GM12878 (cell line): ENCODE data around the gene CDSN. TPM values are rescaled to one million over a fixed set of nuclear protein-coding genes. Genes with fewer than 3 reads are reported as not detected.

ENCODE experiments used
- ATAC-seq: fragments of 200-7000 bp; cut with Tn5 transposase; 3 replicates; pipeline ENCODE4 v1.9.1; 2020; ENCODE audit warnings: mild to moderate bottlenecking, moderate library complexity
- BruUV-seq: library from RNA; stranded (reverse); fragments of 400-500 nt; replicated peaks from 2 replicates; lab custom pipeline; 2021; lab: Mats Ljungman, UMichigan
- CTCF ChIA-PET: fragments of 300-600 bp; sonication (Branson Sonifier 250); formaldehyde crosslinking; extraction: SDS; loops from one replicate; lab custom pipeline; 2021; ENCODE audit warnings: inconsistent platforms; lab: Yijun Ruan, JAX
- POLR2A ChIA-PET: fragments of 350-600 bp; formaldehyde crosslinking; extraction: SDS; loops from one replicate; lab custom pipeline; 2021; ENCODE audit warnings: inconsistent platforms; lab: Charles Lee
- RAD21 ChIA-PET: fragments of 300-600 bp; sonication (Branson Sonifier 250); formaldehyde crosslinking; loops from one replicate; lab custom pipeline; 2023; ENCODE audit warnings: antibody characterized with exemption; ENCODE audit not compliant: unreplicated experiment; lab: Charles Lee
- SMC1A ChIA-PET: fragments of 300-600 bp; sonication (Branson Sonifier 250); formaldehyde crosslinking; loops from one replicate; lab custom pipeline; 2023; ENCODE audit not compliant: unreplicated experiment, uncharacterized antibody; lab: Charles Lee
- DNase-seq: peaks from one replicate; pipeline ENCODE4 v3.0.0-alpha.2; 2011; ENCODE audit warnings: low read depth, low spot score
- FAIRE-seq: peaks from 3 replicates; lab custom pipeline; 2011; peaks lifted over from hg19 to GRCh38; lab: Jason Lieb, UNC
- H2AFZ ChIP-seq: 2 replicates; pipeline ENCODE4 v1.6.0; 2011; ENCODE audit warnings: low read depth, low read length, control low read depth; ENCODE audit not compliant: control insufficient read depth
- H3K27ac ChIP-seq: 2 replicates; pipeline ENCODE4 v1.5.1; 2011; ENCODE audit warnings: control low read depth; ENCODE audit not compliant: control insufficient read depth, insufficient read depth
- H3K27me3 ChIP-seq, 2 experiments: replicated peaks in 1 of 2; 2 replicates each; pipeline versions ENCODE4 v1.6.0 to v1.6.1; 2011; ENCODE audit warnings: low read length in 1 of 2; ENCODE audit not compliant: control insufficient read depth in 2 of 2, insufficient read depth in 2 of 2
- H3K36me3 ChIP-seq, 2 experiments: 2 replicates each; pipeline ENCODE4 v1.5.1; 2011; ENCODE audit warnings: low read length in 1 of 2; ENCODE audit not compliant: control insufficient read depth in 2 of 2, insufficient read depth in 2 of 2
- H3K4me1 ChIP-seq: 2 replicates; pipeline ENCODE4 v1.6.1; 2011; ENCODE audit warnings: mild to moderate bottlenecking, low read length, moderate library complexity, mixed read lengths; ENCODE audit not compliant: control insufficient read depth, insufficient read depth
- H3K4me2 ChIP-seq: 2 replicates; pipeline ENCODE4 v1.6.0; 2011; ENCODE audit warnings: control low read depth; ENCODE audit not compliant: control insufficient read depth, insufficient read depth
- H3K4me3 ChIP-seq: fragments of 200-600 bp; sonication (generic); 2 replicates; pipeline ENCODE4 v1.5.1; 2016
- H3K79me2 ChIP-seq: 2 replicates; pipeline ENCODE4 v1.6.0; 2011; ENCODE audit warnings: low read length; ENCODE audit not compliant: control insufficient read depth, insufficient read depth
- H3K9ac ChIP-seq: 2 replicates; pipeline ENCODE4 v1.8.0; 2011; ENCODE audit warnings: low read length, control low read depth, mixed read lengths; ENCODE audit not compliant: control insufficient read depth, insufficient read depth
- H3K9me3 ChIP-seq: replicated peaks from 3 replicates; pipeline ENCODE4 v1.5.1; 2011; ENCODE audit warnings: mild to moderate bottlenecking, low read length; ENCODE audit not compliant: control insufficient read depth, insufficient read depth
- H4K20me1 ChIP-seq: 2 replicates; pipeline ENCODE4 v1.6.0; 2011; ENCODE audit not compliant: control insufficient read depth, insufficient read depth
- GATAD2B ChIP-seq: fragments of 450-650 bp; conservative IDR thresholded peaks from 2 replicates; pipeline ENCODE4 v1.6.1; 2017; ENCODE audit warnings: low read depth, mild to moderate bottlenecking, moderate library complexity
- RAD21 ChIP-seq: IDR thresholded peaks from 2 replicates; pipeline ENCODE4 v1.6.1; 2011; ENCODE audit warnings: mild to moderate bottlenecking, low read depth, low read length, moderate library complexity; ENCODE audit not compliant: insufficient read depth
- SMC3 ChIP-seq: IDR thresholded peaks from 2 replicates; pipeline ENCODE4 v1.6.1; 2011; ENCODE audit warnings: low read length, improper control_type of control experiment, borderline replicate concordance
- SRF ChIP-seq, 2 experiments: IDR thresholded peaks; 2 replicates each; pipeline ENCODE4 v1.6.1; 2011; ENCODE audit warnings: low read depth in 2 of 2, low read length in 2 of 2, mild to moderate bottlenecking in 1 of 2, moderate library complexity in 1 of 2
- WGBS: methylation state at CpG from one replicate; pipeline ENCODE4 v1.1.6; 2016; ENCODE audit warnings: low lambda C conversion rate; ENCODE audit not compliant: insufficient replicate concordance, insufficient coverage; ENCODE audit errors: missing lambda C conversion rate; 5-methylcytosine and 5-hydroxymethylcytosine counted together
- in situ Hi-C: fragments of 300-500 bp; cut with MboI; formaldehyde crosslinking; loops from 9 replicates; pipeline ENCODE4 v1.14.3; 2018; ENCODE audit warnings: mixed read lengths
- intact Hi-C: fragments of 100-400 bp; cut with micrococcal nuclease; formaldehyde crosslinking; loops from one replicate; pipeline ENCODE4 v1.14.2; 2022; ENCODE audit not compliant: unreplicated experiment
- polyA plus RNA-seq, 11 experiments: library from polyadenylated mRNA; depleted of rRNA in 4 of 11; unstranded in 6 of 11; stranded (reverse) in 5 of 11; fragments of >200 nt; fragmentation: Nextera tagmentation in 4 of 11; fragmentation: Illumina TruSeq in 1 of 11; extraction: Ambion mirVana in 4 of 11; extraction: Trizol in 1 of 11; gene quantifications; 1 replicate in 1 of 11; 2 replicates in 10 of 11; pipeline versions ENCODE4 v1.2.1 to v1.2.3, GENCODE V29; 2011 to 2016; ENCODE audit warnings: inconsistent platforms in 2 of 11, missing spikeins in 2 of 11, low read depth in 1 of 11
- total RNA-seq, 4 experiments: library from RNA; depleted of rRNA in 3 of 4; stranded (reverse); fragments of >200 nt in 3 of 4; fragmentation: Illumina TruSeq in 1 of 4; extraction: Trizol in 1 of 4; gene quantifications; 2 replicates each; pipeline versions ENCODE4 v1.2.1 to v1.2.3, GENCODE V29; 2013 to 2021
- TF ChIP-seq, protein P1 (sequence below), 3 experiments: IDR thresholded peaks in 2 of 3; conservative IDR thresholded peaks in 1 of 3; 2 replicates each; pipeline ENCODE4 v1.5.1; 2011; ENCODE audit warnings: low read depth in 3 of 3, low read length in 3 of 3, mild to moderate bottlenecking in 3 of 3, control low read depth in 2 of 3, moderate library complexity in 2 of 3, inconsistent platforms in 1 of 3, mixed read lengths in 1 of 3; ENCODE audit not compliant: control insufficient read depth in 2 of 3, insufficient read depth in 1 of 3; ENCODE audit errors: extremely low read depth in 1 of 3
- TF ChIP-seq, protein P2 (sequence below): fragments of 450-650 bp; IDR thresholded peaks from 2 replicates; pipeline ENCODE4 v1.6.1; 2014; ENCODE audit warnings: mild to moderate bottlenecking

The CDSN gene
- total and polyA plus RNA-seq, 10 of the 15 experiments (the other 5 are each of a cell fraction or from before 2014, with no cell fraction given) = 0.01 TPM; not detected in 9

DNA sequence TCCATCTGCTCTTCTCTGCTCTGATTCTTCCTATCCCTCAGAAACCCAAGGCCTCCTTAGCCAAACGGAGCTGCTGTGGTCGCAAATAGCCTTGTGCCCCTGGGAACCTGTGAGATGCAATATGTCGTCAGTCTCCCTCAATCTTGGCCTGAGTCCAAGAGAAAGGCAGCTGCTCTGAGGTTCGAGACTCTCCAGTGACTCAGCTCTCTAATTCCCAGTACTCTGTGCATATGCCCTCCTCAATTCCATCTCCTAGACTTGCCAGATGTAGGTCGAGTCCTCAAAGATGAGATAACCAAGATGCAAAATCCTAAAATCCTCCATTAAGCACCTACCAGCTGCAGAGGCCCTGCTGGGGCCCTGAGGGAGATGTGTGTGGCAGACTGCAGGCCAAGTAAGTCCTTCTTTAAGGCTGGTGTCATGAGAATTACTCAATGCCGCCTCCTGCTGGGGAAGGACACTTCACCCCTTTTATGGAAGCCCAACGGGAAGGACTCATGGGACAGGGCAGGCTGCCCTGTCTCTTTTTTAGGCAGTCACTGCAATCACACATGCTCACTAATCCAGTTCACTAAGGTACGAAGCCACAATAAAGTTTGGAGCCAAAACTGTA lies 36.4 kb downstream of the CDSN start:
- peak; percentile 47 for TF ChIP-seq RAD21
- TF ChIP-seq GATAD2B = no peak
- TF ChIP-seq, protein P1, sequence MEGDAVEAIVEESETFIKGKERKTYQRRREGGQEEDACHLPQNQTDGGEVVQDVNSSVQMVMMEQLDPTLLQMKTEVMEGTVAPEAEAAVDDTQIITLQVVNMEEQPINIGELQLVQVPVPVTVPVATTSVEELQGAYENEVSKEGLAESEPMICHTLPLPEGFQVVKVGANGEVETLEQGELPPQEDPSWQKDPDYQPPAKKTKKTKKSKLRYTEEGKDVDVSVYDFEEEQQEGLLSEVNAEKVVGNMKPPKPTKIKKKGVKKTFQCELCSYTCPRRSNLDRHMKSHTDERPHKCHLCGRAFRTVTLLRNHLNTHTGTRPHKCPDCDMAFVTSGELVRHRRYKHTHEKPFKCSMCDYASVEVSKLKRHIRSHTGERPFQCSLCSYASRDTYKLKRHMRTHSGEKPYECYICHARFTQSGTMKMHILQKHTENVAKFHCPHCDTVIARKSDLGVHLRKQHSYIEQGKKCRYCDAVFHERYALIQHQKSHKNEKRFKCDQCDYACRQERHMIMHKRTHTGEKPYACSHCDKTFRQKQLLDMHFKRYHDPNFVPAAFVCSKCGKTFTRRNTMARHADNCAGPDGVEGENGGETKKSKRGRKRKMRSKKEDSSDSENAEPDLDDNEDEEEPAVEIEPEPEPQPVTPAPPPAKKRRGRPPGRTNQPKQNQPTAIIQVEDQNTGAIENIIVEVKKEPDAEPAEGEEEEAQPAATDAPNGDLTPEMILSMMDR (IDR thresholded peaks at IDR 0.05 in 2 of 3, conservative IDR thresholded peaks at IDR 0.05 in 1 of 3; ENCODE audit: control insufficient read depth in 2 of 3, extremely low read depth in 1 of 3, insufficient read depth in 1 of 3, low read depth in 3 of 3, low read length in 3 of 3) = peak; percentile 46 to 60 (median 53)
- TF ChIP-seq SRF (IDR thresholded peaks at IDR 0.05; ENCODE audit: low read depth in 2 of 2, low read length in 2 of 2) = peak in 1 of 2 experiments; percentile 53; a peak in 1 of 4 replicates
- peak; percentile 26; the same call in 1 of the 2 replicates for TF ChIP-seq SMC3
- TF ChIP-seq, protein P2, sequence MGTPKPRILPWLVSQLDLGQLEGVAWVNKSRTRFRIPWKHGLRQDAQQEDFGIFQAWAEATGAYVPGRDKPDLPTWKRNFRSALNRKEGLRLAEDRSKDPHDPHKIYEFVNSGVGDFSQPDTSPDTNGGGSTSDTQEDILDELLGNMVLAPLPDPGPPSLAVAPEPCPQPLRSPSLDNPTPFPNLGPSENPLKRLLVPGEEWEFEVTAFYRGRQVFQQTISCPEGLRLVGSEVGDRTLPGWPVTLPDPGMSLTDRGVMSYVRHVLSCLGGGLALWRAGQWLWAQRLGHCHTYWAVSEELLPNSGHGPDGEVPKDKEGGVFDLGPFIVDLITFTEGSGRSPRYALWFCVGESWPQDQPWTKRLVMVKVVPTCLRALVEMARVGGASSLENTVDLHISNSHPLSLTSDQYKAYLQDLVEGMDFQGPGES = no peak
- TF ChIP-seq, all 136 proteins: peak for 4
- BruUV-seq = no TSS peak
- ATAC-seq = peak; percentile 76

More for the DNA sequence above, 36.4 kb downstream of the CDSN start:
- ChIA-PET RAD21 (interaction anchor here (1.1 to 1.2 kb wide), 2 partner anchors 169 to 602 kb away, joined by 3 to 5 read pairs; partner anchors contain the start of gene VARS2), POLR2A (no interaction called here), SMC1A (interaction anchor here (0.6 to 1.3 kb wide), 6 partner anchors 8 to 262 kb away, joined by 3 to 4 read pairs (median 3); no protein-coding TSS in a partner anchor), CTCF (interaction anchor here (0.5 to 8.1 kb wide), 9 partner anchors 14 to 329 kb away, joined by 3 to 119 read pairs (median 5); partner anchors contain the start of gene VARS2)
- intact Hi-C loops = loop anchor here (5.0 to 10.0 kb wide), 2 partner anchors 167 to 599 kb away; partner anchors contain the start of gene HLA-E
- no peak overlapping the region for H3K9ac ChIP-seq
- WGBS = 44% methylated on average over 8 of the region's 8 CpGs
- in situ Hi-C loops = no loop called here
- H3K4me1 ChIP-seq = no peaks in the 10 kb centered on the region
- H3K4me2 ChIP-seq = no peak overlapping the region
- no peaks in the 10 kb centered on the region for H4K20me1 ChIP-seq
- H3K79me2 ChIP-seq = no peaks in the 10 kb centered on the region
- H3K4me3 ChIP-seq = no peak overlapping the region
- no peak overlapping the region for H3K27ac ChIP-seq
- H3K9me3 ChIP-seq = no peaks in the 10 kb centered on the region
- FAIRE-seq = no peak
- no peaks in the 10 kb centered on the region for H3K36me3 ChIP-seq
- no peak for DNase-seq
- H3K27me3 ChIP-seq = no peaks in the 10 kb centered on the region; a peak in 1 of 4 replicates
- no peak overlapping the region for H2AFZ ChIP-seq
